IMR-90 (cell line): ENCODE measurements around the gene GALNT4. TPM values are rescaled to one million over a fixed set of nuclear protein-coding genes. Genes with fewer than 3 reads are reported as not detected.

Experiments used
- ATAC-seq: fragments of 200-7000 bp; cut with Tn5 transposase; 2 replicates; pipeline ENCODE4 v1.9.1; 2020; ENCODE audit warnings: low read depth, mild to moderate bottlenecking, moderate library complexity
- BruUV-seq: library from RNA; stranded (reverse); fragments of 400-500 nt; replicated peaks from 2 replicates; lab custom pipeline; 2021; lab: Mats Ljungman, UMichigan
- CTCF ChIA-PET: fragments of 300-600 bp; formaldehyde crosslinking; extraction: SDS; loops from one replicate; lab custom pipeline; 2021; ENCODE audit warnings: antibody characterized with exemption; lab: Yijun Ruan, JAX
- POLR2A ChIA-PET: fragments of 300-600 bp; sonication (Branson Sonifier 250); formaldehyde crosslinking; loops from one replicate; lab custom pipeline; 2022; ENCODE audit warnings: antibody characterized with exemption; ENCODE audit not compliant: unreplicated experiment; lab: Charles Lee
- DNase-seq: peaks from one replicate; pipeline ENCODE4 v3.0.0; 2013
- H2AFZ ChIP-seq: replicated peaks from 2 replicates; pipeline ENCODE3; 2013; ENCODE audit warnings: low read length, mild to moderate bottlenecking; ENCODE audit not compliant: poor library complexity
- H2AK5ac ChIP-seq: 2 replicates; pipeline ENCODE4 v1.6.1; 2013; ENCODE audit warnings: low read depth, low read length, inconsistent platforms
- H2AK9ac ChIP-seq: replicated peaks from 2 replicates; pipeline ENCODE3; 2013; ENCODE audit warnings: mild to moderate bottlenecking, low read depth, low read length, moderate library complexity; ENCODE audit not compliant: poor library complexity
- H2BK120ac ChIP-seq: 2 replicates; pipeline ENCODE4 v1.6.1; 2013; ENCODE audit warnings: low read depth, low read length, inconsistent platforms
- H2BK15ac ChIP-seq: 3 replicates; pipeline ENCODE4 v1.6.1; 2013; ENCODE audit warnings: low read depth, low read length, inconsistent platforms
- H2BK20ac ChIP-seq: 2 replicates; pipeline ENCODE4 v1.6.1; 2013; ENCODE audit warnings: low read depth, mild to moderate bottlenecking, inconsistent platforms, low read length, moderate library complexity
- H2BK5ac ChIP-seq: 2 replicates; pipeline ENCODE4 v1.6.1; 2013; ENCODE audit warnings: mild to moderate bottlenecking, low read depth, low read length, inconsistent platforms; ENCODE audit not compliant: poor library complexity, severe bottlenecking
- H3K14ac ChIP-seq: replicated peaks from 2 replicates; pipeline ENCODE4 v1.6.1; 2013; ENCODE audit warnings: low read depth, low read length, inconsistent platforms
- H3K18ac ChIP-seq: 2 replicates; pipeline ENCODE4 v1.6.1; 2013; ENCODE audit warnings: low read depth, low read length, control low read depth
- H3K23ac ChIP-seq: 2 replicates; pipeline ENCODE4 v1.6.1; 2013; ENCODE audit warnings: low read depth, low read length, inconsistent platforms
- H3K27ac ChIP-seq: 2 replicates; pipeline ENCODE4 v1.5.1; 2013; ENCODE audit warnings: mild to moderate bottlenecking, control low read depth, low read length; ENCODE audit not compliant: insufficient read depth
- H3K27me3 ChIP-seq: 2 replicates; pipeline ENCODE4 v1.6.1; 2013; ENCODE audit warnings: low read length; ENCODE audit not compliant: control insufficient read depth, insufficient read depth
- H3K36me3 ChIP-seq: 2 replicates; pipeline ENCODE4 v1.6.1; 2013; ENCODE audit warnings: low read length, mixed read lengths; ENCODE audit not compliant: control insufficient read depth, insufficient read depth
- H3K4ac ChIP-seq: 2 replicates; pipeline ENCODE4 v1.6.1; 2013; ENCODE audit warnings: low read depth, low read length, inconsistent platforms
- H3K4me1 ChIP-seq: 2 replicates; pipeline ENCODE4 v1.6.1; 2013; ENCODE audit warnings: low read length, mixed read lengths; ENCODE audit not compliant: control insufficient read depth, insufficient read depth
- H3K4me2 ChIP-seq: 2 replicates; pipeline ENCODE4 v1.6.1; 2013; ENCODE audit warnings: low read depth, mild to moderate bottlenecking, control low read depth, low read length, moderate library complexity
- H3K4me3 ChIP-seq: 2 replicates; pipeline ENCODE4 v1.5.1; 2013; ENCODE audit warnings: low read depth, mild to moderate bottlenecking, control low read depth, low read length, moderate library complexity; ENCODE audit not compliant: insufficient read depth
- H3K56ac ChIP-seq: 2 replicates; pipeline ENCODE4 v1.6.1; 2013; ENCODE audit warnings: low read length, inconsistent platforms; ENCODE audit not compliant: insufficient read depth; ENCODE audit errors: extremely low read depth
- H3K79me1 ChIP-seq, 2 experiments: 2 replicates each; pipeline ENCODE4 v1.6.1; 2013; ENCODE audit warnings: low read length in 2 of 2, inconsistent platforms in 1 of 2, low read depth in 1 of 2
- H3K9ac ChIP-seq: 2 replicates; pipeline ENCODE4 v1.6.1; 2013; ENCODE audit warnings: low read depth, low read length, control low read depth
- H3K9me1 ChIP-seq: 2 replicates; pipeline ENCODE4 v1.6.1; 2013; ENCODE audit warnings: low read length, inconsistent platforms; ENCODE audit not compliant: insufficient read depth
- H3K9me3 ChIP-seq: 2 replicates; pipeline ENCODE4 v1.6.1; 2013; ENCODE audit warnings: low read length; ENCODE audit not compliant: control insufficient read depth, insufficient read depth
- H4K20me1 ChIP-seq: 2 replicates; pipeline ENCODE4 v1.6.1; 2013; ENCODE audit warnings: low read length, inconsistent platforms; ENCODE audit not compliant: insufficient read depth
- H4K5ac ChIP-seq: 2 replicates; pipeline ENCODE4 v1.6.1; 2013; ENCODE audit warnings: mild to moderate bottlenecking, low read depth, low read length, control low read depth
- H4K8ac ChIP-seq, 2 experiments: 2 replicates each; pipeline ENCODE4 v1.6.1; 2013; ENCODE audit warnings: low read depth in 2 of 2, low read length in 2 of 2, control low read depth in 1 of 2, inconsistent platforms in 1 of 2
- H4K91ac ChIP-seq: 2 replicates; pipeline ENCODE4 v1.6.1; 2013; ENCODE audit warnings: low read depth, low read length, inconsistent platforms; ENCODE audit not compliant: insufficient read depth
- BHLHE40 ChIP-seq: fragments of 150-350 bp; IDR thresholded peaks from 2 replicates; pipeline ENCODE4 v1.6.1; 2016; ENCODE audit warnings: mild to moderate bottlenecking, low read depth, low read length
- CHD1 ChIP-seq: IDR thresholded peaks from 2 replicates; pipeline ENCODE4 v1.6.1; 2012; ENCODE audit warnings: low read depth, low read length, improper control_type of control experiment
- FOS ChIP-seq: fragments of 150-350 bp; IDR thresholded peaks from 2 replicates; pipeline ENCODE4 v1.6.1; 2016; ENCODE audit warnings: low read depth, low read length
- MAFK ChIP-seq: IDR thresholded peaks from 2 replicates; pipeline ENCODE4 v1.6.1; 2012; ENCODE audit warnings: low read depth, low read length, improper control_type of control experiment
- MAZ ChIP-seq: IDR thresholded peaks from 2 replicates; pipeline ENCODE4 v1.6.1; 2012; ENCODE audit warnings: low read depth, mild to moderate bottlenecking, low read length, improper control_type of control experiment, moderate library complexity, borderline replicate concordance
- MXI1 ChIP-seq: IDR thresholded peaks from 2 replicates; pipeline ENCODE4 v1.6.1; 2012; ENCODE audit warnings: low read depth, mild to moderate bottlenecking, low read length, moderate library complexity, borderline replicate concordance
- NFE2L2 ChIP-seq: fragments of 150-350 bp; IDR thresholded peaks from 2 replicates; pipeline ENCODE4 v1.6.1; 2016; ENCODE audit warnings: low read depth, mild to moderate bottlenecking, low read length
- POLR2A ChIP-seq: IDR thresholded peaks from 2 replicates; pipeline ENCODE4 v1.6.1; 2012; ENCODE audit warnings: mild to moderate bottlenecking, low read depth, low read length
- RCOR1 ChIP-seq: IDR thresholded peaks from 2 replicates; pipeline ENCODE4 v1.6.1; 2012; ENCODE audit warnings: mild to moderate bottlenecking, low read length, improper control_type of control experiment; ENCODE audit not compliant: insufficient replicate concordance
- USF2 ChIP-seq: fragments of 150-350 bp; IDR thresholded peaks from 2 replicates; pipeline ENCODE4 v1.6.1; 2017; ENCODE audit warnings: mild to moderate bottlenecking, antibody characterized with exemption, low read length, low read depth
- WGBS, 2 experiments: methylation state at CpG; one replicate each; pipeline versions ENCODE4 v1.1.5 to v1.1.7; 2013; ENCODE audit warnings: missing lambda C conversion rate in 2 of 2; ENCODE audit not compliant: insufficient read length in 1 of 2; ENCODE audit errors: extremely low coverage in 2 of 2; 5-methylcytosine and 5-hydroxymethylcytosine counted together
- dilution Hi-C: fragments of 300-500 bp; cut with HindIII; formaldehyde crosslinking; loops from one replicate; pipeline ENCODE4 v1.14.3; 2018; ENCODE audit warnings: low sequenced_read_pairs; ENCODE audit not compliant: unreplicated experiment
- in situ Hi-C: fragments of 300-500 bp; cut with MboI; formaldehyde crosslinking; loops from 3 replicates; pipeline ENCODE4 v1.14.3; 2019; ENCODE audit warnings: low sequenced_read_pairs, inconsistent platforms, mixed read lengths
- intact Hi-C: fragments of 100-400 bp; cut with micrococcal nuclease; formaldehyde crosslinking; loops from 2 replicates; pipeline ENCODE4 v1.10.0; 2022
- polyA plus RNA-seq, 3 experiments: library from polyadenylated mRNA; depleted of rRNA; stranded (reverse); fragments of >200 nt; gene quantifications; 2 replicates each; pipeline ENCODE4 v1.2.3, GENCODE V29; 2012; ENCODE audit warnings: low replicate concordance in 1 of 3
- total RNA-seq: library from RNA; depleted of rRNA; stranded (reverse); fragments of >200 nt; gene quantifications from 2 replicates; pipeline ENCODE4 v1.2.3, GENCODE V29; 2012
- TF ChIP-seq, protein P1 (sequence below): conservative IDR thresholded peaks from 2 replicates; pipeline ENCODE4 v1.5.1; 2012; ENCODE audit warnings: mild to moderate bottlenecking, low read depth, low read length, improper control_type of control experiment
- TF ChIP-seq, protein P2 (sequence below): fragments of 150-350 bp; IDR thresholded peaks from 2 replicates; pipeline ENCODE4 v1.6.1; 2016; ENCODE audit warnings: low read depth, mild to moderate bottlenecking, low read length, moderate library complexity, borderline replicate concordance

GALNT4 gene
- total and polyA plus RNA-seq, 2 of the 4 experiments (the other 2 are of a cell fraction): 2.6 to 9.0 TPM

DNA sequence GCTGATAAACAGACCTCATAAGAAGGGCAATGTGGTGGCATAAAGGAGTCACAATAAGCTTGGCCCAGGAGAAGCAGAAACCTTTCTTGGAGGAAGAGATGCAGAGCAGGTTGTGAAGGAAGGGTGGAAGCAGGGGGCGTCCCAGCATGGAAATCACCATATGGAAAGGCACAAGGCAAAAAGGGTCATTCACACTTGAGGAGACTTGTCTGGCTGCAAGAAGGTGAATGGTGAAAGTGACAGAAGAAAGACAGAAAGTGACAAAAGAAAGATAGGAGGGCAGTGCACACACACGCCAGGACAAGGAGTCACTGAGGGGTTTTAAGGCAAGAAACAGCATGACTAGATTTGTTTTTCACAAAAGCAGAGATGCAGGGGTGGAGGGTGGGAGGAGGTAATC lies 38.3 kb downstream of the GALNT4 start:
- no peaks in the 10 kb centered on the region; a peak in 1 of 4 replicates for H3K79me1 ChIP-seq
- 100% methylated on average over 2 of the region's 2 CpGs; no CpG with 5 or more reads in 1 of the 2 experiments for WGBS, 2 experiments
- H3K56ac ChIP-seq: no peak overlapping the region
- no peak overlapping the region for H2BK120ac ChIP-seq
- H3K4me2 ChIP-seq: no peak overlapping the region
- H3K9ac ChIP-seq: no peak overlapping the region
- H3K9me1 ChIP-seq: no peaks in the 10 kb centered on the region
- H2BK15ac ChIP-seq: no peak overlapping the region
- H4K20me1 ChIP-seq: no peaks in the 10 kb centered on the region
- POLR2A ChIA-PET: no interaction called here
- H2BK5ac ChIP-seq: no peak overlapping the region
- in situ Hi-C loops: no loop called here
- H2AK5ac ChIP-seq: no peak overlapping the region
- no peak overlapping the region for H3K18ac ChIP-seq
- H4K91ac ChIP-seq: no peak overlapping the region
- dilution Hi-C loops: no loop called here
- H2BK20ac ChIP-seq: no peak overlapping the region
- H3K4me3 ChIP-seq: no peak overlapping the region
- H4K5ac ChIP-seq: no peak overlapping the region
- no peaks in the 10 kb centered on the region for H3K27me3 ChIP-seq
- no peak overlapping the region for H2AK9ac ChIP-seq
- H3K27ac ChIP-seq: no peak overlapping the region
- TF ChIP-seq NFE2L2: no peak
- TF ChIP-seq, protein P1, sequence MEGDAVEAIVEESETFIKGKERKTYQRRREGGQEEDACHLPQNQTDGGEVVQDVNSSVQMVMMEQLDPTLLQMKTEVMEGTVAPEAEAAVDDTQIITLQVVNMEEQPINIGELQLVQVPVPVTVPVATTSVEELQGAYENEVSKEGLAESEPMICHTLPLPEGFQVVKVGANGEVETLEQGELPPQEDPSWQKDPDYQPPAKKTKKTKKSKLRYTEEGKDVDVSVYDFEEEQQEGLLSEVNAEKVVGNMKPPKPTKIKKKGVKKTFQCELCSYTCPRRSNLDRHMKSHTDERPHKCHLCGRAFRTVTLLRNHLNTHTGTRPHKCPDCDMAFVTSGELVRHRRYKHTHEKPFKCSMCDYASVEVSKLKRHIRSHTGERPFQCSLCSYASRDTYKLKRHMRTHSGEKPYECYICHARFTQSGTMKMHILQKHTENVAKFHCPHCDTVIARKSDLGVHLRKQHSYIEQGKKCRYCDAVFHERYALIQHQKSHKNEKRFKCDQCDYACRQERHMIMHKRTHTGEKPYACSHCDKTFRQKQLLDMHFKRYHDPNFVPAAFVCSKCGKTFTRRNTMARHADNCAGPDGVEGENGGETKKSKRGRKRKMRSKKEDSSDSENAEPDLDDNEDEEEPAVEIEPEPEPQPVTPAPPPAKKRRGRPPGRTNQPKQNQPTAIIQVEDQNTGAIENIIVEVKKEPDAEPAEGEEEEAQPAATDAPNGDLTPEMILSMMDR: no peak
- TF ChIP-seq CHD1: no peak
- no peak for TF ChIP-seq MXI1
- no peak for TF ChIP-seq RCOR1
- no peak for TF ChIP-seq POLR2A
- TF ChIP-seq MAZ: no peak
- TF ChIP-seq USF2: no peak
- no peak for TF ChIP-seq MAFK
- no peak for TF ChIP-seq BHLHE40
- TF ChIP-seq, protein P2, sequence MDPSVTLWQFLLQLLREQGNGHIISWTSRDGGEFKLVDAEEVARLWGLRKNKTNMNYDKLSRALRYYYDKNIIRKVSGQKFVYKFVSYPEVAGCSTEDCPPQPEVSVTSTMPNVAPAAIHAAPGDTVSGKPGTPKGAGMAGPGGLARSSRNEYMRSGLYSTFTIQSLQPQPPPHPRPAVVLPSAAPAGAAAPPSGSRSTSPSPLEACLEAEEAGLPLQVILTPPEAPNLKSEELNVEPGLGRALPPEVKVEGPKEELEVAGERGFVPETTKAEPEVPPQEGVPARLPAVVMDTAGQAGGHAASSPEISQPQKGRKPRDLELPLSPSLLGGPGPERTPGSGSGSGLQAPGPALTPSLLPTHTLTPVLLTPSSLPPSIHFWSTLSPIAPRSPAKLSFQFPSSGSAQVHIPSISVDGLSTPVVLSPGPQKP: no peak
- no peak for TF ChIP-seq FOS
- H3K14ac ChIP-seq: no peak overlapping the region
- no peak overlapping the region for H4K8ac ChIP-seq
- no peak overlapping the region for H3K4ac ChIP-seq
- BruUV-seq: no TSS peak
- peaks cover 5% of the 10 kb centered on the region for H3K36me3 ChIP-seq
- H3K9me3 ChIP-seq: no peaks in the 10 kb centered on the region
- ATAC-seq: no peak
- no peak overlapping the region for H2AFZ ChIP-seq
- no peak overlapping the region for H3K23ac ChIP-seq
- CTCF ChIA-PET: no interaction called here
- no peak for DNase-seq
- intact Hi-C loops: no loop called here
- H3K4me1 ChIP-seq: peaks cover 2% of the 10 kb centered on the region; the same call in 1 of the 2 replicates
